ENCODE measurements around the gene ZBP1. TPM values are rescaled to one million over a fixed set of nuclear protein-coding genes. Genes with fewer than 3 reads are reported as not detected.

Gene ZBP1
- total RNA-seq, 3 donors from 2014 or later (not counting 1 experiment from before 2014, with no cell fraction given) = 95.4 to 99.7 (median 97.8) TPM

DNA sequence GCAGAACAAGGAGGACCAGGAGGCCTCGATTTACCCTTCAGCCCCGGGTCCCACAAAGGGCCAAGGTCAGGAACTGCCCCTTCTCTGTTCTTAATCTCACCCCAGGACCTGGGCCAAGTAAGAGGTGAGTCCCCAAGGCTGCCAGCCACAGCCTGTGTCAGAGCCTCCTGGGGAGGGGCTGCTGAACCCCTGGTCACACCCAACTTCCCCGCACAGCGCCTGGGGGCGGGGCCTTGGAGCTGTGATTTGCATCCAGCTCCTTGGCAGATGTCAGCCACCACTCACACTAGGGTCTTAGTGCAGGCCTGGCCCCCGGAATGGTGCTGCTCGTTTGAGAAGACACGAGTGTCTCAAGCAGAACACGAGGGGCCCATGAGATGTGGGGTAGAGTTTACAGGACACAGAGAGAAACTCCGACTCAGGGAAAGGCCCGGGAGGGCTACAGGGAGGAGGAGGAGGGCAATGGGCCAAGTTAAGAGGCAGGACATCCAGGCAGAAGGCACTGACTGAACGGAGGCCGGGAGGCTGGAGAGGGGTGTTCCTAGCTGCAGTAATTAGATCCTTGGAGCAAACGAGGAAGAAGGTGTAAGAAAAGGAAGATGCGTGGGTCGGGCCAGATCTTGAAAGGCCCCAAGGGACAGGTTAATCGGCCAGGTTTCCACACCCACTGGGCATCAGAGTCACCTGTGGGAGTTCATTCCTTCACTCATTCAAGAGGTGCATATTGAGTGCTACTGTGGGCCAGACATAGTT lies 26.9 kb downstream of the ZBP1 start:
- Mint-ChIP-seq H3K9me3 (no peaks in the 10 kb centered on the region), H3K27me3 (ENCODE audit: low read depth in 2 of 2) (peaks cover 0 to 3% of the 10 kb centered on the region in 2 donors), H3K27ac (no peak overlapping the region), H3K4me3 (no peak overlapping the region), H3K4me1 (peaks cover 5 to 6% of the 10 kb centered on the region in 2 donors), H3K36me3 (no peaks in the 10 kb centered on the region)
- Histone ChIP-seq H3K4me3 (ENCODE audit: low read length) (no peak overlapping the region), H3K27ac (ENCODE audit: low read length) (no peak overlapping the region), H3K27me3 (ENCODE audit: control insufficient read depth, insufficient read depth, low read length) (no peaks in the 10 kb centered on the region), H3K4me1 (ENCODE audit: control insufficient read depth, insufficient read depth, low read length) (peaks cover 12% of the 10 kb centered on the region), H3K9me3 (ENCODE audit: control insufficient read depth, insufficient read depth, low read length) (no peaks in the 10 kb centered on the region), H3K36me3 (ENCODE audit: control insufficient read depth, insufficient read depth, low read length) (no peaks in the 10 kb centered on the region)
- 67% methylated on average over 17 of the region's 17 CpGs for WGBS (ENCODE audit: insufficient coverage)
- intact Hi-C loops (cut with micrococcal nuclease) = loop anchor here (5.0 to 10.0 kb wide), 2 partner anchors 96 to 1039 kb away; no protein-coding TSS in a partner anchor
- no peak for DNase-seq
- TF ChIP-seq, protein P1, sequence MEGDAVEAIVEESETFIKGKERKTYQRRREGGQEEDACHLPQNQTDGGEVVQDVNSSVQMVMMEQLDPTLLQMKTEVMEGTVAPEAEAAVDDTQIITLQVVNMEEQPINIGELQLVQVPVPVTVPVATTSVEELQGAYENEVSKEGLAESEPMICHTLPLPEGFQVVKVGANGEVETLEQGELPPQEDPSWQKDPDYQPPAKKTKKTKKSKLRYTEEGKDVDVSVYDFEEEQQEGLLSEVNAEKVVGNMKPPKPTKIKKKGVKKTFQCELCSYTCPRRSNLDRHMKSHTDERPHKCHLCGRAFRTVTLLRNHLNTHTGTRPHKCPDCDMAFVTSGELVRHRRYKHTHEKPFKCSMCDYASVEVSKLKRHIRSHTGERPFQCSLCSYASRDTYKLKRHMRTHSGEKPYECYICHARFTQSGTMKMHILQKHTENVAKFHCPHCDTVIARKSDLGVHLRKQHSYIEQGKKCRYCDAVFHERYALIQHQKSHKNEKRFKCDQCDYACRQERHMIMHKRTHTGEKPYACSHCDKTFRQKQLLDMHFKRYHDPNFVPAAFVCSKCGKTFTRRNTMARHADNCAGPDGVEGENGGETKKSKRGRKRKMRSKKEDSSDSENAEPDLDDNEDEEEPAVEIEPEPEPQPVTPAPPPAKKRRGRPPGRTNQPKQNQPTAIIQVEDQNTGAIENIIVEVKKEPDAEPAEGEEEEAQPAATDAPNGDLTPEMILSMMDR (IDR thresholded peaks at IDR 0.05) = no peak
- no peak for ATAC-seq

DNA sequence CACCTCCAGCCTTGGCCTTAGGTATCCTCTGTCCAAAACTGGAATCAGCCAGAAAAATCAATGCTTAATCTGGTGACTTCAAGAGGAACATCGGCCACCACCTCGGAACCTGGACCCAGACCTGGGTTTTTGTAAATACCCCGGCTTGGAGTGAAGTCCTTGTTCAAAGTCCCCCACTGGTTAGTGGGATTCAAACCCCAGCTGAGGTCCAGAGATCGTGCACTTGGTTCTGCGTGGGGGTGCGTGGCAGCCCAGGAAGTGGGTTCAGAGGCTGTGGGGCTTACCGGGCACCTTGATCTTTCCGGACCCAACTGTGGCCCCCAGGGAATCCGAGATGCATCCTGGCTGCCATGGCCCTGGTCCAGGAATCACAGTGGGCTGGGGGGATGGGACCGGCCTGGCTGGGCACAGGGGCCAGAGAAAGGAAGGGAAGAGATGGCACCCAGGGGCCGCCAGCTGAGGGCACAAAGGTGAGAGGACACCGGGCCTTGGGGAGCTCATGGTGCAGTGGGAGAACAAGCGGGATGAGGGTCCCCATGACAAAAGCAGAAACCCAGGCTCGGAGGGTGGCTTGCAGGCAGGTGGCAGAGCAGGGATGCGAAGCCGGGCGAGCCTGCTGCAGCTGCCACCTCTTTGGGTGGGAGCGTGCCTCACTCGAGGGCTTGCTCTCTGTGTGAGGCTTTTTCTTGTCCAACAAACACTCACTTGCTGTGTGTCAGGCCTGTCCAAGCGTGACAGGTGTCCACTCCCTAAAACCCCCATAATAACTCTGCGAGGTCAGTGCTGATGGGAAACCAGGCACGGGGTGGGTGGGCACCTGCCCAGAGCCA lies 27.7 kb downstream of the ZBP1 start:
- H3K4me1 ChIP-seq (ENCODE audit: control insufficient read depth, insufficient read depth, low read length) = peaks cover 9% of the 10 kb centered on the region
- H3K4me3 ChIP-seq (ENCODE audit: low read length) = no peak overlapping the region
- no peak overlapping the region for H3K27ac Mint-ChIP-seq
- DNase-seq (no peak), ATAC-seq (no peak)
- WGBS (ENCODE audit: insufficient coverage) = 84% methylated on average over 22 of the region's 22 CpGs
- H3K27ac ChIP-seq (ENCODE audit: low read length) = no peak overlapping the region
- H3K9me3 ChIP-seq (ENCODE audit: control insufficient read depth, insufficient read depth, low read length) = no peaks in the 10 kb centered on the region
- H3K27me3 Mint-ChIP-seq (ENCODE audit: low read depth in 2 of 2) = peaks cover 0 to 3% of the 10 kb centered on the region in 2 donors
- H3K36me3 ChIP-seq (ENCODE audit: control insufficient read depth, insufficient read depth, low read length) = no peaks in the 10 kb centered on the region
- no peaks in the 10 kb centered on the region for H3K36me3 Mint-ChIP-seq
- TF ChIP-seq, protein P1 (IDR thresholded peaks at IDR 0.05) = no peak
- no peaks in the 10 kb centered on the region for H3K9me3 Mint-ChIP-seq
- H3K4me1 Mint-ChIP-seq = peaks cover 3 to 6% of the 10 kb centered on the region in 2 donors
- intact Hi-C loops (cut with micrococcal nuclease) = loop anchor here (5.0 to 10.0 kb wide), 2 partner anchors 95 to 1038 kb away; no protein-coding TSS in a partner anchor
- H3K27me3 ChIP-seq (ENCODE audit: control insufficient read depth, insufficient read depth, low read length) = no peaks in the 10 kb centered on the region
- H3K4me3 Mint-ChIP-seq = no peak overlapping the region

DNA sequence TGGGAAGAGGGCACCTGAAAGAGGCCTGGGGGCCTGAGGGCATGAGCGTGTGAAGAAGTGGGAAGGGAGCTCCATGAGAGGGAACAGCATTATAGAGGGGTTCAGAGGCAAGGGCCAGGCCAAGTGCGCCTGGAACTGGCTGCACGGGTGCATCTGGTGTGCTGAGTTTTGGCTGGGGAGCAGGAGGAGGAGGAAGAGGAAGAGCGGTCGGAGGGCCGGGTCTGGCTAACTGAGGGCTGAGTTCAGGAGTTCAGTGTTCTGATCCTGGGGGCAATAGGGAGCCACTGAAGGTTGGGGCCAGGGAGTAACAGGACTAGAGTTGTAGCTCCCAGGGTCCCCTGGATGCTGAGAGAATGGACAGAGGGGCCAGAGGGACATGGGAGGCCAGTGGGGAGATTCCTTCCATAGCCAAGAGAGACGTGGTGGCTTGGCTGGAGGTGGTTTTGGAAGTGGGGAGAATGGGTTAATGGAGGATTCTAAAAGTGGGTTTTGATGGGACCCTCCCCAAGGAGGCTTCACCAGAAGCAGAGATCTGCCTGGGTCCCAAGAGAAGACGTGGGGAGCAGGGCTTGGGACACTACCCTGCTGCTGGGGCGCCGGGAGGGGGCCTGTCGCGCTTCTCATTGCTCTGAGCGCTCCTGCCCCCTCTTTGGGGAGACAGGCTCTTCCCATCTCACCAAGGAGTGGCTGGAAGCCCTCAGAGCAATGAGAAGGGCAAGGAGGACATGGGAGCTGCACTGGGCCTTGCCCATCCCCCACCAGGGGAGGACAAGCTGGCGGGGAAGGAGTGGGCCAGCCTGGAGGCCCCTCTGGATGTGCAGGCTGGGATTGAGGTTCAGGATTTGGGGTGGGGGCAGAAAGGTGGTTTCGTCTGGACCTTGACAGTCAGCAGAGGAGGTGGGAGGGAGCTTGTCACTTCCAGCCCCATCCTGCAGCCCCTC lies 28.7 kb downstream of the ZBP1 start:
- Histone ChIP-seq H3K27ac (ENCODE audit: low read length) (no peak overlapping the region), H3K9me3 (ENCODE audit: control insufficient read depth, insufficient read depth, low read length) (no peaks in the 10 kb centered on the region), H3K27me3 (ENCODE audit: control insufficient read depth, insufficient read depth, low read length) (no peaks in the 10 kb centered on the region), H3K36me3 (ENCODE audit: control insufficient read depth, insufficient read depth, low read length) (no peaks in the 10 kb centered on the region), H3K4me1 (ENCODE audit: control insufficient read depth, insufficient read depth, low read length) (peaks cover under 1% of the 10 kb centered on the region), H3K4me3 (ENCODE audit: low read length) (no peak overlapping the region)
- intact Hi-C loops (cut with micrococcal nuclease) = loop anchor here (5.0 to 10.0 kb wide), 2 partner anchors 94 to 1037 kb away; no protein-coding TSS in a partner anchor
- ATAC-seq (no peak), DNase-seq (no peak)
- Mint-ChIP-seq H3K27ac (no peak overlapping the region), H3K36me3 (no peaks in the 10 kb centered on the region), H3K9me3 (no peaks in the 10 kb centered on the region), H3K27me3 (ENCODE audit: low read depth in 2 of 2) (peaks cover 6 to 8% of the 10 kb centered on the region in 2 donors), H3K4me1 (peaks cover 0 to 6% of the 10 kb centered on the region in 2 donors), H3K4me3 (no peak overlapping the region)
- TF ChIP-seq, protein P1 (IDR thresholded peaks at IDR 0.05) = no peak
- 74% methylated on average over 15 of the region's 15 CpGs for WGBS (ENCODE audit: insufficient coverage)
